ENCODE results near the gene EPX.

Gene EPX

DNA sequence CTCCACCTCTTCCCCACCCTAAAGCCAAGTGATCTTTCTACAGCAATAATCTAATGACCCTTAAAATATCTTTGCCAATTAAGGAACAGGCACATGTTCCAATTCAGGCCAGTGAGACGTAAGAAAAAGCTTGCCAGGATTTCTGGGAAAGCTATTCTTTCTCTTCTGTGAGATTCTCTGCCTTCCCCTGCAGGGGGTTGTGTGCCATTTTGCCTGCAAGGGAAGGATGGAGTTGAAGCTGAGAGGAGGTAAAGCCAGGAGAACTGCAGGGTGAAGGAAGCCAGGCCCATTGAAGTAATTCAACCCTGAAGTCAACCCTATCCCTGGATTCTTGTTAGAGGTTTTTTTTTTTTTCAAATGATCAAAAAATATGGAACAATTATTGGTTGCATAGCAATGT lies 36.9 kb downstream of the EPX start:
- DNase-seq (ENCODE audit: low spot score) = no peak

DNA sequence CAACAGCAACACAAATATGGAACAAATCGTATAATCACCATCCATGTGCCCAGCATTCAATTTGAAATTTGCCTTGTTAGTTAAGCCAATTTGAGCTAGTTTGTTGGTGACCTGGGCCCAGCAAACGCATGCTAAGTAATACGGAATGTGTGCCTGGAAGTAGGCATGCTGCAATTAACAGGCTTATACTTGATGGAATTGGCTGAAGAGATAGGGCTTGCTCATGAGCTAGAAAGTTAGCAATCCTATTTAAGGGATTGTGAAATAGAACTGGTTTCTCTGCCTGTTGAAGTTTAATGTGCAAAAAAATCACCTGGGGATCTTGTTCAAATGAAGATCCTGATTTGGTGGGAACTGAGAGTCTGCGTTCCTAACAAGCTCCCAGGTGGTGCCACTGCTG lies 37.4 kb downstream of the EPX start:
- DNase-seq (ENCODE audit: low spot score) = no peak

DNA sequence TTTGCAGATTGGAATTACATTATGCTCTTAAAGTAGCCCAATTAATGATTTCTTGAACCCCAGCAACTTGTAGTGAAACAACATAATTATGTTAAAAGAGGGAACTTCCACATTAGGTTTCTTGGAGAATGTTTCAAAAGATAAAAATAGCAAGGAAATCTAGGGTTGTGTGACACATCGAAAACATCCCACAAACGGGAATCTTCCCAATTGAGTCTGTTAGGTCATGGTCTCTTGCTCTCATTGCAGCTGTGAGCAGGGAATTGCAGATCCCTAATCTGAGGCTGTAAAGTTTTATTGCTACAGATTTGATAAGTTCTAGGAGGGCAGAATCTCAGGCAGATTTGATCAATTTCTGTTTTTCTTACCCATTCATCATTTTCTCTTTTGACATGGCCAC lies 39.1 kb downstream of the EPX start:
- DNase-seq (ENCODE audit: low spot score) = peak; percentile 40

DNA sequence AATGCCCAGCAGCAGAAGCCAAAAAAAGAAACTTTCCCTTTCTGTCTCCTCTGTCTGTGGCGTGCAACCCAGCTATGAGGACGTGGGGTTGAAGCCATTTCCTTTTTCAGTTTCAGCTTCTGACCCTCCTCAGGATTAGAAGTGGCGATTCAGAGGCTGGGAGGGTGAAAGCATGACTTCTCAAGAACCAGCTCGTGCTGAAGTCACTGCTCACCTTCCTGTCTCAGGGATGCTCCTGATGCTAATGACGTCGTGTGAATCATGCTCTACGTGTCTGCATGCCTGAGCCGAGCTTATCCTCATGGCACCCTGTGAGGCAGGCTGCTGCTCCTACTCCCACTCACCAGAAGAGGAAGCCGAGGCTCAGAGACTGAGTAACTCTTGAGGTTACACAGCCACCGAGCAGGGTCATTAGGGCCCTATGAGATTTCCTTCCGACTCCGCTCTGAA lies 40.2 kb downstream of the EPX start:
- peak; percentile 98 for DNase-seq (ENCODE audit: low spot score)

DNA sequence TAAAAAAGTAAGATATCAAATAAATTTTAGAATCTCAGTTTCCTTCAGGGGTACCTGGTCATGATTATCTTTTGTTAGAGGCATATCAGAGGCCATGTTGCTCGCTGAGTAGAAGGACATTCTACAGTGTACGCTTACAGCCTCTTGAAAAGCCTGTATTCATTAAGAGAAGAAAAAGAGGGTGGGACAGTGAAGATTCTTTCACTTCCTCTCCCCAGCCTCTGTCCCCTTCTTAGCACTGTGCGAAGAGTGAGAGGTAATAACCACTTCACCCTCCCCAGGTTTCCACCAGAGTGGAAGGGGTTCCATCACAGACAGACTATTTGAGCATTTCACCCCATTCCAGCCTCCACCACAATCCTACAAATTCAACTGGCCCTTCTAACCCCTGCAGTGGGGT lies 41.0 kb downstream of the EPX start:
- DNase-seq (ENCODE audit: low spot score) = no peak

DNA sequence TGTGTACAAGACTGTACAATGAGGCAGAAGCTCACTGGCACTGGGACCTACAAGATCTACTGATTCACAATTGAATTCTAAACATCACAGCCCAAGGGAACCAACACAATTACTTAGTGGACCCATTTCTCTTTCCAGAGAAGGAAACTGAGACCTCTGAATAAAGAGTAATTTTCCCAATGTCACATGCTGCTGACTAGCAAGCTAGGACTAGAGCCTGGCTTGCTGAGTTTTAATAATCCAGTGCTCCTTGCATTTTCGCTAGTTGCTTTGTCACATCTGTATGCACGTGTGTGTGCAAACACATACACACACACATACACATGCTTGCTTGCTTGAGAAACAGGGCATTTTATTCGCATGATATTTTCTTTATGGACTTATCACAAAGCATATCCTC lies 42.0 kb downstream of the EPX start:
- DNase-seq (ENCODE audit: low spot score) = no peak

DNA sequence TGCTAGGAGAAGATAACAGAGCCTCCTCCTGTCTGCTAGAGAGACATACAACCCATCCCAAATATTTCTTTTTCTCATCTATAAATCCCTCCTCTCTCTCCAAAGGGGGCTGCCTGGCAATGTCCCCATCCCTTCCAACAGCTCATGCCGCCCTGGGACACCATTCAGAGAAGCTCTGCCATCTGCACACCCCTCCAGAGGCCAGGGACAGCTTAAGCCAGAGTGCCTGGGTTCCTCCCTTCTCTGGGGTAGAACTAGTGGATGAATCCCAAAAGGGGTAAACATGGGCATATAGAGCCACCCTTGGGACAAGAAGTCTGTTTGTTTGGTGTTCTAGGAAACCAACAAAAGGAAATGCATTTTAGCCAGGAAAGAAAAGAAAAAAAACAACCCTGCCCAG lies 43.3 kb downstream of the EPX start:
- DNase-seq (ENCODE audit: low spot score) = no peak

DNA sequence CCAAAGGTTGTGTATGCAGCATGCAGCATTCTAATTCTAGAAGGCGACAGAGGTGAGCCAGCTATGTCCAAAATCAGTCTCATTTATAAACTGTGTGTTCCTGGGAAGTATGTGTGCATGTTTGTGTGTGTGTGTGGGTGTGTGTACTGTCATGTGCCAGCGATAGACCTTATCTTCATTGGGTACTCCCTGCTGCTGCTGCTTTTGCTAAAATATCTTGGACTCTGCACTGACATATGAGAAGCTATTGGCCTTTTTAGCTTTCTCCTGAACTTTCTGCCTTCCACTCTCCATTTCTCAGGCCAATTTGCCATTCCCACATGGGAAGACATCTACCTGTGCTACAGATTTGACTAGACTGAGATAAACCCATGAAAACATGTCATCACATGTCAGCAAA lies 43.9 kb downstream of the EPX start:
- DNase-seq (ENCODE audit: low spot score) = no peak

DNA sequence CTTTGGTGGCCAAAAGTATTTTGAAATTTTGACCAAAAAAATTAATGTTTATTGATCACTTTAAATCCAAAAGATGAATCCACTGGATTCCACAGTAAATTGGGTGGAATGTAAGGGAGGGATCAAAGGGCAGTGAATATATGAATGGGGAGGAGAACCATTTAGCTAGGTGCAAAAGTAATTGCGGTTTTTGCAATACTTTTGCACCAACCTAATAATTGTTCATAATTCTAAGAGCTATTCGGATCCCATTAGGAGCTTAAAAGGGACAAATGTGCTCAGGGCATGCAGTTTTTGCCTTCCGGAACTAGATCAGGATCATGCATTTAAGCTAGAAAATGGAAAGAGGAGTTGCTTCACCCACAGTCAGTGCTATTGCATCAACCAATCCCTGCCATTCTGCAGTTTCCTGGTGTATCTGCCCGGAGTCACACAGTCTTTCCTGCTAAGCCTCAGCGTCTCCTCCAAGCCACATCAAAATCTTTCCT lies 45.7 kb downstream of the EPX start, which contains the start of gene LPO:
Gene LPO, plus strand, starts transcription at position 438 of the 488 bp plus-strand sequence. CDS start 4,396 bp downstream, outside the sequence.
- no peak for DNase-seq (ENCODE audit: low spot score)

DNA sequence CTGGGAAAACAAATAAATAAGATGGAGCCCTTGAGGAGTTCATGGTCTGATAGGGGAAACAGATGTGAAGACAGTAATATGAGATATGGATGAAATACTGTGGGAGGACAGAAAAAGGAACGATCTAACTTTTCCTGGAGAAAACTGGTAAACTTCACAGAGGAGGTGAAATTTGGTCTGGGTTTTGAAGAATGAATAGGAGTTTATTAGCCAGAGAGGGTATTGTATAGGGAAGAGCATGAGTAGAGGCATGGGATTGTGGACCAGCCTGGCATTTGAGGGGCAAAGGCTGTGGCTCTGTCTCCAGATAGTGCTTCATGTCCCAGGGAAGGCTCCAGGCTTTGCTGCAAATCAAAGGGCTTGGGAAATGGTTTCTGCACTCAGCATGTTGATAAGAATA lies 47.5 kb downstream of the EPX start:
- DNase-seq (ENCODE audit: low spot score) = no peak

DNA sequence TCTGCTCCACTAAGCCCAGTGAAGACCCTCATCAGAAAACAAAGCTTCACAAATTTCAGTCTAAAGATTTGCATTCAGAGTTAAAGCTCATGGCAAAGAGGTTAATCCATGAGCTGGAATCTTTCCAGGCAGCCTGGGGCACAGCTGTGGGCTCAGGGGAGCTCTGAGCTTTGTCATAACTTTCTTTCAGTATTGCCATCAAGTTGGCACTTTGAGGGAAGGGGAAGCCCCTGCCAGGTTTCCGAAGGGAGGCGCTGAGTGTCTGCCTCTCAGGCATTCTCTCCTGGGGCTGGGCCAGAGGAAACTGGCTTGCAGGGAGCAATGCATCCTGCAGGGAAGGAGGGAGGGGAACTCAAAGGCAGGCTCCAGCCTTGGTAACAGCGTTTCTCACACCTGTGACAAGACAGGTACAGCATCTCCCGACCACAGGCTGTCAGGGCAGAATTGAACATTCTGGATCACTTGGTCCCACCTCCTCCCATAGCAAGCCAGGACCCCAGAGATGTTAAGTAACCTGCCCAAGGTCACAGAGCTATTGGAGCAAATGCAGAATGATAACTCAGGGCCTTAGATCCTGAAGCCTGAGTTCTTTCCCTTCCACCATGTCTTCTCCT lies 49.8 kb downstream of the EPX start:
- DNase-seq (ENCODE audit: low spot score) = peak; percentile 38

DNA sequence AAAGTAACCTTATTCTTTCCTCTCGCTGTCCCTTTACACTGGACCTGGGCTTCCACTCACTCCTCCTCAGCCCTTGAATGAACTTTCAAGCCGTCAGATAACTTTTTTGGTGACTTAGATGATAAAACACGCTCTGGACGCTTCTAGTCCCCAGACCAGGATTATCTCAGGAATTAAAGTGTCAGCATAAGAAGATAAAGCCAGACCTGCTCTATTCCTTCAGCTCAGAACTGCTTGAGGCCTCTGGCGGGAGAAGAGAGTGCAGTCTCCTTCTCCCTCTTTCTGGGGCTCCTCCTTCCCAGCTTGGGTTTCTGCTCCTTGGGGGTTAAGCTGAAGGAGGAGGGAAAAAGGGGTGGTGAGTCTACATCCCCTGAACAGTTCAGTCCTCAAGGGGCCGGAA lies 52.4 kb downstream of the EPX start:
- no peak for DNase-seq (ENCODE audit: low spot score)

DNA sequence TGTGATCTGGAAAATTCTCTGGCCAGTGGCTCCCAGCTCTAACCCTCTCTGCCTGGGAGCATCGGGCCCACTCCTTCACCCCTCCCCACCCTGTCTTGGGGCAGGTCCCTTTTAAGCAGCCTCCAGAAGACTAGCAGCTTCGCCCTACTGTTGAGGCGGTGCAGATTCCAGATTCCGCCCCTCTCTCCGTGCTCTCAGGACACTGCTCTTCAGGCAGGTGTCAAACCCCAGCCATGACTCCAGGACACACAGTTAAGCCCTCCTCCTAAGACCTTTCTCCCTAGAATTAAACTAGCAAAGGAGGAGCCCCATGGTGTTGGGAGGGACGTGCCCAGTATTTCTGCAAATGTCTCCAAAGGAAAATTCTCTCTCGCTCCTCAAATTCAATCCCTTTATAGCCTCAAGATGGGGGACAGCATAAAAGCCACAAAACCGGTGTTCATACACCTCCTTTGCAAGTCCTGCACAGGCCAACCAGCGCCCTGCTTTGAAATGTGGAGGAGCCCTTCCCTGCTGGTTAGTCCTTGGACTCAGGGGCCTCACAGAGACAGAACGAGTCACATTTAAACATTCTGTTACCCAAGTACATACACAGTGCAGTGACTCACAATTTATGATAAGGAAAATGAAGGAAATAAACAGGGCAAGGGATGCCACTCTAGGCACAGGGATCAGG lies 53.0 kb downstream of the EPX start:
- peak; percentile 49 for DNase-seq (ENCODE audit: low spot score)

DNA sequence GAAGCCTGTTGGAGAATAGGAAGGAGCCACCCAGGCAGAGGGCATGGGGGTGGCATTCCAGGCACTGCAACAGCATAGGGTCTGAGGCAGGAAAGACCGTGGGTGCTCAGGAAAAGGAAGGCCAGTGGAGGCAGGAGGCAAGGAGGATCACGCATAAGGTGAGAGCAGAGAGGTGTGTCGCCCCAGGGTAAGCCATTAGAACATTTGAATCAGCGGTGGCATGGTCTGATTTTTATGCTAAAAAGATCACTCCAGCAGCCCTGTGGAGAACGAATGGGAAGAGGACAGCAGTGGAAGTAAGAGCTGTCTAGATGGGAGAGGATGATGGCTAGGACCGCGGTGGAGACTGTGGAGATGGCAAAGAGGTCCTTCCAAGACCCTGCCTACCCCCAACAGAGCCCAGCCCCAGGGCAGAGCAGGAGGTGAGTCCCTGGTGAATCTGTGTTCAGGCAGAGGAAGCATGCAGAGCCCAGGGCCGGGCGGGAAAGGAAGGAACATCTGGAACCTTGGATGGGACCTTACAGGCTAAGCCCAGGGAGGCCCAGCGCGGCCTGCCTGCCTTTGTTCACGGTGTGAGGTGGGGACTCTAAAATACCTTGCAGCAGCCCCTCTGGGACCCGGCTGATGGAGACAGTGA lies 53.7 kb downstream of the EPX start:
- DNase-seq (ENCODE audit: low spot score) = no peak

DNA sequence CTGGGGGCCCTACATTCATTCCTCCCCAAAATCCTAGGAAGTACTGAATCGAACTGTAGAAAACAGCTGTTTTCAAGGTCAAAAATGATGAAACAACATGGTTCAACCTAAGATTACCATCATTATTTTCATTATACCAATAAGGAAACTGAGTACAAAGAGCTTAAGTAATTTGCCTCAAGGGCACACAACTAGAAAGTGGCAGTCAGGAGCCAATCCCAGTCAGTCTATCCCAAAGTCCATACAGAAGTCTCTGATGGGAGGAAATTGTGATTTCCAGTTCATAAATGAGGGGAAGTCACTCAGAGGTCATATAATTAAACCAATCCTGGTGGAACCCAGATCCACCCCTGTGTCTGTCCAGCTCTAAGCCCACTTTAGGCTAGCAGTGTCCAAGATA lies 54.3 kb downstream of the EPX start:
- no peak for DNase-seq (ENCODE audit: low spot score)

DNA sequence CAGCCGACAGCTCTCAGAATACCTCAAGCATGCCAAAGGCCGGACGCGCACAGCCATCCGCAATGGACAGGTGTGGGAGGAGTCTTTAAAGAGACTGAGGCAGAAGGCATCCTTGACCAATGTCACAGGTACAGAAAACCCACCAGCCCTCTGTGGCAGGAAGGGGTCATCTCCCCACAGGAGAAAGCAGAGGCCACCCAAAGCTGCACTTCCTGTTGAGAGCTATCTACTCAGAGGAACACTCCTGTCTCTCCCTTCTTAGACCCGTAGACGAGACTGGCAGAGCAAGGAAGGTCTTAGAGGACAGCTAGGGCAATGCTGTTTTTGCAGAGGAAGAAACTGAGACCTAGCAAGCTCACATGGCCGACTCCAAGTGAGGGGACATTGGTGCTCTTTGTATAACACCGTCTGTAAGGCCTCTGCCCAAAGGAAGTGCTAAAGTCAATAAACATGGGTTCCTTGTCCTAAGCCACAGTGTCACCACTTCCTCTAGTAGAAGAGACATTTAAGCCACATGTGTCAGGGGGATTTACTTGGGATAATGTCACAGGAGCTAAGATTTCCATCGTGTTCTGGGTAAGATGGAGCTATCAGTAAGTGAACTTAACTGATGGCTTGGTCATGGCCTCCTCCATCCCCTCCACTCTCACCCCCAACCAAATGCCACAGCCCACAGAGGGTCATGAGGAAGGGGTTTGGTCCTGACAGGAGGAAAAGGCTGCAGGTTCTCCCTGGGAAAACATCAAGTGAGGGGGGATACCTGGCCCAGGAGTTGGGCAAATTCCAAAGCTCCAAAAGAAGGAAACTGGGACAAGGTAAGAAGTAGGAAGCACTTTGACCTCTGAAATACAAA lies 55.2 kb downstream of the EPX start:
- no peak for DNase-seq (ENCODE audit: low spot score)

DNA sequence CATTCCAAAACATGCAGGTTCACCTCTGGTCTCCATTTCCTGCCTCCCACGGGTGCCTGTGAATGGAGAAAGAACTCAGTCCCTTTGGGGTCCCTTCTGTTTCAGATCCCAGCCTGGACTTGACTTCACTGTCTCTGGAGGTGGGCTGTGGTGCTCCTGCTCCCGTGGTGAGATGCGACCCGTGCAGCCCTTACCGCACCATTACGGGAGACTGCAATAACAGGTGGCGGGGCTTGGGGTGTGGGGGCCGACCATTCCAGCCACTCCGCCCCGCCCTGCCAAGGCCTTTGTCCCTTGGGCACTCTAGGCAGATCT lies 56.4 kb downstream of the EPX start:
- DNase-seq (ENCODE audit: low spot score) = no peak

DNA sequence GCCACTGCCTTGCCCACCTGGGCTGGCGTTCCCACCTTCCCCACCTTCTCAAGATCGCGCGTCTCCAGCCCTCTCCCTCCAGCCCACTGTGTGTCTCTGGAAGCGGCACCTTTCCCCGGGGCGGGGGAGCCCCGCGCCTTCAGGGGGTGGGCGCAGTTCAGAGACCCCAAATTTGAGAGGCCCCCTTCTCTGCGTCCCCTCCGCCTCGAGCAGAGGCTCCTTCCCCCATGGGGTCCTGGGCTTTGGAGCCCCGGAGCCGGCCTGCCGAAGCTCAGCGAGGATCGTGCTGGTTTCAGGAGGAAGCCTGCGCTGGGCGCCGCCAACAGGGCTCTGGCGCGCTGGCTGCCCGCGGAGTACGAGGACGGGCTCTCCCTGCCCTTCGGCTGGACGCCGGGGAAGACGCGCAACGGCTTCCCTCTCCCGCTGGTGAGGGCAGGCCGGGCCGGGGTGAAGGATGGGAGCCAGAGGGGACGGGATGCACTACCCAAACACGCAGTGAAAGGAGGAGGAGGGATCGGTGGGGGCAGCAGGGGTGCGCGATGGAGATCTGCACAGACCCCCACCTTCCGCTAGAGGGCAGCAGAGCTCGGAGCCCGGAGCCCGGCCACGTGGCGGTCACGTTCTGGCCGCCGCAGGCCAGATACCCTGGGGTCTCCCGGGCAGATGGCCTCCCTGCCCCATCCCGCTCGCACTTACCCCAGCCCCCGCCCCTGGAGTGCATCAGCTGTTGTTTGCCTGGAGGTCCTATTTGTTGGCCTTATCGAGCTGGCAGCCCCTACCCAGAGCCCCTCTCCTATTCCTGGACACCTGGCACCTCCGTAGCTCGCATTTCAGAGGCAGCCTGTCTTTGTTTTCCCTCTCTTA lies 57.0 kb downstream of the EPX start:
- peak; percentile 52 for DNase-seq (ENCODE audit: low spot score)

DNA sequence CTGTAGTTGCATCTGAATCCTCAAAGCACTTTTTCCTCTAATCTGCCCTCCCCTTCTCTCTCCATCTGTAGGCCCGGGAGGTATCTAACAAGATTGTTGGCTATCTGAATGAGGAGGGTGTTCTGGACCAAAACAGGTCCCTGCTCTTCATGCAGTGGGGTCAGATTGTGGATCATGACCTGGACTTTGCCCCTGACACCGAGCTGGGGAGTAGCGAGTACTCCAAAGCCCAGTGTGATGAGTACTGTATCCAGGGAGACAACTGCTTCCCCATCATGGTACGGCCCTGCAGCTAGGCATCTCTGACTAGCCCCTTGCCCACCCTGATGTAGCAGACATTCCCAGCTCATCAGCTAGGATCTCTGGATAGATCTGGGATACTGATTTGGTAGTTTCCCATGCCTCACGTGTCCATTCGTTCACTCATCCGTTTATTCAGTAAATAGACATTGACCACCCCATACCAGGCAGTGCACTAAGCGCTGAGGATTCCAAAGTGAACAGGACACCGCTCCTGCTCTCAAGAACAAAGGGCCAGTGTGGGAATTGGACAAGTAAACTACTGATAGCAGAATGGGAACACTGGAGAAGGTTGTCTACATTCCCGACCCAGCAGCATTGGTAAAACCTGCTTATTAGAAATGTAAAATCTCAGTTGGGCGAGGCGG lies 58.0 kb downstream of the EPX start:
- no peak for DNase-seq (ENCODE audit: low spot score)

DNA sequence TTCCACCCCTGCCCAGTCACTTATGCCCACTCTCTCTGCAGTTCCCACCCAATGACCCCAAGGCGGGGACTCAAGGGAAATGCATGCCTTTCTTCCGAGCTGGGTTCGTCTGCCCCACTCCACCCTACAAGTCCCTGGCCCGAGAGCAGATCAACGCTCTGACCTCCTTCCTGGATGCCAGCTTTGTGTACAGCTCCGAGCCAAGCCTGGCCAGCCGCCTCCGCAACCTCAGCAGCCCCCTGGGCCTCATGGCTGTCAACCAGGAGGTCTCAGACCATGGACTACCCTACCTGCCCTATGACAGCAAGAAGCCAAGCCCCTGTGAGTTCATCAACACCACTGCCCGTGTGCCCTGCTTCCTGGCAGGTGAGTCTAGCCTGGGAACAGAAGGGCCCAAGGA lies 59.6 kb downstream of the EPX start:
- DNase-seq (ENCODE audit: low spot score) = no peak

DNA sequence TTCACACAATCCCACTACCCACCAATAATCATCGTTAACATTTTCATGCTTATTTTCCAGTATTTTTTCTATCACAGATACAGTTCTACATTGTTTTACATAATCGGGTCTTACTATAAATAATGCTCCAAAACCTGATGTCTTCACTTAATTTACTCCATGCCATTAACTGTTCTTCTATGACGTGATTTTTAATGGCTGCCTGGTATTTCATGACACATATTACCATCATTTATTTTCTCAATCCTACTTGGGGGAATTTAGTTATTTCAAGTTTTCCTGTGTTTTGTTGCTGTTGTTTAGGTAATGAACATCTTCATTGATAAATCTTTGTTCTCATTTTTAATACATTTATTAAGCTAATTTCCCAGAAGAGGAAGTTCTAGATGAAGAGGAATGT lies 60.6 kb downstream of the EPX start:
- DNase-seq (ENCODE audit: low spot score) = no peak
